ENCODE results near the gene MAPRE3. TPM values are rescaled to one million over a fixed set of nuclear protein-coding genes. Genes with fewer than 3 reads are reported as not detected.

Gene MAPRE3
- total RNA-seq, 1 donor from 2014 or later = 27.0 TPM

GRCh38 chr2:26952374-26952773 lies 18.1 kb upstream of the MAPRE3 start:
- TF ChIP-seq EZH2 (IDR thresholded peaks at IDR 0.05; ENCODE audit: insufficient read depth, low read length) (no peak), CTCF (IDR thresholded peaks at IDR 0.05; ENCODE audit: insufficient read depth, low read depth, low read length) (no peak)
- H3K27ac ChIP-seq (ENCODE audit: low read depth, low read length) = no peak overlapping the region
- Mint-ChIP-seq H3K27me3 (ENCODE audit: low read depth, unreplicated experiment) (peaks cover 46% of the 10 kb centered on the region), H3K36me3 (ENCODE audit: low read depth, unreplicated experiment) (no peaks in the 10 kb centered on the region), H3K4me1 (ENCODE audit: low read depth, unreplicated experiment) (peaks cover 4% of the 10 kb centered on the region), H3K27ac (ENCODE audit: unreplicated experiment) (no peak overlapping the region), H3K4me3 (ENCODE audit: unreplicated experiment) (no peak overlapping the region), H3K9me3 (ENCODE audit: unreplicated experiment) (no peaks in the 10 kb centered on the region)
- H4K20me1 ChIP-seq (ENCODE audit: insufficient read depth, low read length) = no peaks in the 10 kb centered on the region
- H2AFZ ChIP-seq (ENCODE audit: low read depth, low read length) = no peak overlapping the region
- no peaks in the 10 kb centered on the region for H3K79me2 ChIP-seq (ENCODE audit: insufficient read depth, low read length)
- no peaks in the 10 kb centered on the region for H3K9me3 ChIP-seq (ENCODE audit: insufficient read depth, low read depth, low read length)
- no peak overlapping the region for H3K9ac ChIP-seq (ENCODE audit: low read length)
- H3K4me3 ChIP-seq (ENCODE audit: insufficient read depth, low read depth, low read length) = no peak overlapping the region
- no peak overlapping the region for H3K4me2 ChIP-seq (ENCODE audit: low read length)
- peaks cover 40% of the 10 kb centered on the region for H3K27me3 ChIP-seq (ENCODE audit: insufficient read depth, low read length)
- H3K36me3 ChIP-seq (ENCODE audit: insufficient read depth, low read length) = no peaks in the 10 kb centered on the region
- no peak for FAIRE-seq
- no peak for DNase-seq (ENCODE audit: low read depth)
- H3K4me1 ChIP-seq (ENCODE audit: insufficient read depth, low read length) = peaks cover under 1% of the 10 kb centered on the region

GRCh38 chr2:26954135-26954534 lies 16.3 kb upstream of the MAPRE3 start:
- no peak overlapping the region for H3K9ac ChIP-seq (ENCODE audit: low read length)
- no peaks in the 10 kb centered on the region for H3K79me2 ChIP-seq (ENCODE audit: insufficient read depth, low read length)
- H3K36me3 ChIP-seq (ENCODE audit: insufficient read depth, low read length) = no peaks in the 10 kb centered on the region
- no peak overlapping the region for H3K4me2 ChIP-seq (ENCODE audit: low read length)
- H3K9me3 Mint-ChIP-seq (ENCODE audit: unreplicated experiment) = no peaks in the 10 kb centered on the region
- no peak overlapping the region for H3K27ac Mint-ChIP-seq (ENCODE audit: unreplicated experiment)
- peaks cover 47% of the 10 kb centered on the region for H3K27me3 Mint-ChIP-seq (ENCODE audit: low read depth, unreplicated experiment)
- H3K4me3 ChIP-seq (ENCODE audit: insufficient read depth, low read depth, low read length) = no peak overlapping the region
- H3K27me3 ChIP-seq (ENCODE audit: insufficient read depth, low read length) = peaks cover 49% of the 10 kb centered on the region
- H2AFZ ChIP-seq (ENCODE audit: low read depth, low read length) = no peak overlapping the region
- FAIRE-seq (no peak), DNase-seq (ENCODE audit: low read depth) (no peak)
- H3K36me3 Mint-ChIP-seq (ENCODE audit: low read depth, unreplicated experiment) = no peaks in the 10 kb centered on the region
- no peaks in the 10 kb centered on the region for H3K4me1 Mint-ChIP-seq (ENCODE audit: low read depth, unreplicated experiment)
- no peaks in the 10 kb centered on the region for H3K4me1 ChIP-seq (ENCODE audit: insufficient read depth, low read length)
- H4K20me1 ChIP-seq (ENCODE audit: insufficient read depth, low read length) = no peaks in the 10 kb centered on the region
- H3K27ac ChIP-seq (ENCODE audit: low read depth, low read length) = no peak overlapping the region
- no peak overlapping the region for H3K4me3 Mint-ChIP-seq (ENCODE audit: unreplicated experiment)
- TF ChIP-seq EZH2 (IDR thresholded peaks at IDR 0.05; ENCODE audit: insufficient read depth, low read length) (no peak), CTCF (IDR thresholded peaks at IDR 0.05; ENCODE audit: insufficient read depth, low read depth, low read length) (no peak)
- no peaks in the 10 kb centered on the region for H3K9me3 ChIP-seq (ENCODE audit: insufficient read depth, low read depth, low read length)

- Mint-ChIP-seq H3K27ac (ENCODE audit: unreplicated experiment) (no peak overlapping the region), H3K9me3 (ENCODE audit: unreplicated experiment) (no peaks in the 10 kb centered on the region), H3K27me3 (ENCODE audit: low read depth, unreplicated experiment) (peaks cover 50% of the 10 kb centered on the region), H3K4me1 (ENCODE audit: low read depth, unreplicated experiment) (no peaks in the 10 kb centered on the region), H3K36me3 (ENCODE audit: low read depth, unreplicated experiment) (no peaks in the 10 kb centered on the region), H3K4me3 (ENCODE audit: unreplicated experiment) (no peak overlapping the region)
- H3K79me2 ChIP-seq (ENCODE audit: insufficient read depth, low read length) = no peaks in the 10 kb centered on the region
- H3K27ac ChIP-seq (ENCODE audit: low read depth, low read length) = no peak overlapping the region
- H3K9me3 ChIP-seq (ENCODE audit: insufficient read depth, low read depth, low read length) = no peaks in the 10 kb centered on the region
- H4K20me1 ChIP-seq (ENCODE audit: insufficient read depth, low read length) = no peaks in the 10 kb centered on the region
- H3K27me3 ChIP-seq (ENCODE audit: insufficient read depth, low read length) = peaks cover 62% of the 10 kb centered on the region
- no peak for FAIRE-seq
- H3K9ac ChIP-seq (ENCODE audit: low read length) = no peak overlapping the region
- H3K4me3 ChIP-seq (ENCODE audit: insufficient read depth, low read depth, low read length) = no peak overlapping the region
- no peaks in the 10 kb centered on the region for H3K36me3 ChIP-seq (ENCODE audit: insufficient read depth, low read length)
- no peak overlapping the region for H3K4me2 ChIP-seq (ENCODE audit: low read length)
- no peak overlapping the region for H2AFZ ChIP-seq (ENCODE audit: low read depth, low read length)
- no peak for TF ChIP-seq EZH2 (IDR thresholded peaks at IDR 0.05; ENCODE audit: insufficient read depth, low read length)
- TF ChIP-seq CTCF (IDR thresholded peaks at IDR 0.05; ENCODE audit: insufficient read depth, low read depth, low read length) = no peak
- no peak for DNase-seq (ENCODE audit: low read depth)
- H3K4me1 ChIP-seq (ENCODE audit: insufficient read depth, low read length) = no peaks in the 10 kb centered on the region
These were observed 13.4 kb upstream of the MAPRE3 start for GRCh38 chr2:26957041-26957440.
